Activated CD8-positive, alpha-beta T cell treated with anti-CD3 and anti-CD28 coated beads, Interleukin-2, amount 10 ng/mL, durations not matched to agents 7 days and 5 days (primary cell): ENCODE measurements around the gene VASH1. TPM values are rescaled to one million over a fixed set of nuclear protein-coding genes. Genes with fewer than 3 reads are reported as not detected.

Experiments used
- ATAC-seq: fragments of 150-1000 bp; cut with Tn5 transposase; one replicate; pipeline ENCODE4 v1.10.0; 2021; ENCODE audit warnings: moderate library complexity
- CTCF ChIA-PET: fragments of 350-600 bp; sonication (Branson Sonifier 250); formaldehyde crosslinking; loops from one replicate; lab custom pipeline; 2021; ENCODE audit warnings: antibody characterized with exemption; lab: Charles Lee
- POLR2A ChIA-PET: fragments of 350-600 bp; sonication (Branson Sonifier 250); formaldehyde crosslinking; loops from one replicate; lab custom pipeline; 2021; ENCODE audit warnings: antibody characterized with exemption; lab: Charles Lee
- DNase-seq: peaks from one replicate; pipeline ENCODE4 v3.0.0-alpha.2; 2020
- H3K27ac Mint-ChIP-seq: one replicate; pipeline ENCODE4 v1.8.0; 2021; ENCODE audit warnings: mild to moderate bottlenecking, mixed read lengths
- H3K27me3 Mint-ChIP-seq: one replicate; pipeline ENCODE4 v1.8.0; 2021; ENCODE audit warnings: low read depth, mixed read lengths
- H3K36me3 Mint-ChIP-seq: one replicate; pipeline ENCODE4 v1.8.0; 2021; ENCODE audit warnings: low read depth, mixed read lengths
- H3K4me1 Mint-ChIP-seq: one replicate; pipeline ENCODE4 v1.8.0; 2021; ENCODE audit warnings: low read depth, mixed read lengths
- H3K4me3 Mint-ChIP-seq: one replicate; pipeline ENCODE4 v1.8.0; 2021; ENCODE audit warnings: mild to moderate bottlenecking, mixed read lengths
- H3K9me3 Mint-ChIP-seq: one replicate; pipeline ENCODE4 v1.8.0; 2022; ENCODE audit warnings: mixed read lengths; ENCODE audit not compliant: insufficient read depth
- total RNA-seq, 2 experiments: library from RNA; stranded (reverse); gene quantifications; one replicate each; pipeline ENCODE4 v1.2.3, GENCODE V29; 2021

Gene VASH1
- total RNA-seq, 2 experiments from 2014 or later = 3.1 to 3.4 TPM

DNA sequence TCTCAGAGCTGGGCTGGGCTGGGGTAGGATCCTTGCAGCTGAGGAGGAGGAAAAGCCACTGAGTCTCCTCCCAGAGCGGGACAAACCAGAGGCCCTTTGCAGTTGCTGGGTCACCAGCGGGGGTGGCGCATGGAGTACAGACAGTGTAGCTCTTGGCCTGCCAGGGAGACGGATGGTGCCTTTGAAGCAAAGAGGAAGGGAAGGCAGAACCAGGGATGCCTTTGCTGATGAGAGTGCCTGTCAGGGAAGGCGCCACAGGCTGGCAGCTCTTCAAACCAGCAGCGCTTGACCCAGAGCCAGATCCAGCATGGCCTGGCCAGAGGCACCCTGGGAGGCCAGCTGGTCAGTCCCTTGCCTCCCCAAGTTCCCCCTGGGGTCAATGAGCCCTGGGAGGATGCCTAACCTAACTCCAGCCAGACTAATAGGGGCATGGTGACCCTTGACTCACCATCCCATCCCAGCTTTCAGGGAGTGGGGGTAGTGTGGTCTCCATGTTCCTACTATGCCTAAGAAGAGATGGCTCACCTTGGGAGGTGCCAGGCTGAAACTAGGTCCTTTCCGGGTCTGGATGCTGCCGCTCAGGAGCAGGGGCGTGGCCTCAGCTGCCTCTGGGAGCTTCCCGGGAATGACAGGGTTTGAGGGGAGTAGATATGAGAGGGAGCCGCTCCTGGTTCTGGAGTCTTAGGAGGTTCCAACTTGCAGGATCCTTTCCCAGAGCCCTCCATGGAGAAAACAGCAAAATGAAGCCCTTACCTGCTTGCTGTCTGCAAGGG lies 19.8 kb downstream of the VASH1 start:
- CTCF ChIA-PET = interaction anchor here (0.5 to 8.9 kb wide), 5 partner anchors 8 to 149 kb away, joined by 3 to 104 read pairs (median 4); no protein-coding TSS in a partner anchor
- Mint-ChIP-seq H3K27ac (peak overlapping the region; percentile 65), H3K27me3 (no peaks in the 10 kb centered on the region), H3K4me3 (no peak overlapping the region), H3K36me3 (no peaks in the 10 kb centered on the region), H3K4me1 (peaks cover 62% of the 10 kb centered on the region), H3K9me3 (no peaks in the 10 kb centered on the region)
- DNase-seq (no peak), ATAC-seq (no peak)
- POLR2A ChIA-PET = interaction anchor here (0.9 kb wide), 1 partner anchor 10 kb away, joined by 3 read pairs; no protein-coding TSS in a partner anchor

DNA sequence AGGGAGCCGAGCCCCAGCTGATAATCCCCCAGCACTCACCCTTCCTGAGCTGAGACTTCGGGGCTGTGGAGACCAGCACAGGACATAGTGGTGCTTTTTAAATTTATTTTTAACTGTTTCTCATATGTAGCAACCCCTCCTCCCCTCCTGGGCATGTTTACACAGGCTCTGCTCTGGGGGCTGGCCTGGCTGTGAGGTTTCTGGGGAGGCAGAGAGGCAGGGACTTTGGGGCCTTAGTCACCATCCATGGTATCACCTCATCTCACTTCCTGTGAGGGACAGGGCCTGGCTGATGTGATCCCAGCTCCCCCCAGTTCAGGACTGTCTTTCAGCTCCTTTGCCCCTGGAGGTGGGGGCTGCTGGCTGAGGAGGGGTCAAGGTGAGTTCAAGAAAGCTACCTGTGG lies 20.4 kb downstream of the VASH1 start:
- Mint-ChIP-seq H3K4me3 (no peak overlapping the region), H3K9me3 (no peaks in the 10 kb centered on the region), H3K27ac (peak overlapping the region; percentile 72), H3K36me3 (no peaks in the 10 kb centered on the region), H3K27me3 (no peaks in the 10 kb centered on the region), H3K4me1 (peaks cover 62% of the 10 kb centered on the region)
- ChIA-PET CTCF (interaction anchor here (0.9 to 8.9 kb wide), 4 partner anchors 13 to 73 kb away, joined by 3 to 104 read pairs (median 21); partner anchors contain the start of gene ANGEL1), POLR2A (interaction anchor here (0.8 to 0.9 kb wide), 2 partner anchors 10 to 13 kb away, joined by 3 read pairs; no protein-coding TSS in a partner anchor)
- ATAC-seq (peak; percentile 50), DNase-seq (peak; percentile 45)

GRCh38 chr14:76782115-76782884 lies 21.0 kb downstream of the VASH1 start:
- CTCF ChIA-PET = interaction anchor here (0.9 to 8.9 kb wide), 5 partner anchors 10 to 73 kb away, joined by 3 to 104 read pairs (median 5); partner anchors contain the start of gene ANGEL1
- POLR2A ChIA-PET = interaction anchor here (0.5 to 1.0 kb wide), 3 partner anchors 11 to 233 kb away, joined by 3 to 5 read pairs (median 4); no protein-coding TSS in a partner anchor
- H3K27ac Mint-ChIP-seq = peak overlapping the region; percentile 72
- no peaks in the 10 kb centered on the region for H3K9me3 Mint-ChIP-seq
- no peaks in the 10 kb centered on the region for H3K36me3 Mint-ChIP-seq
- peaks cover 62% of the 10 kb centered on the region for H3K4me1 Mint-ChIP-seq
- H3K27me3 Mint-ChIP-seq = no peaks in the 10 kb centered on the region
- no peak overlapping the region for H3K4me3 Mint-ChIP-seq
- no peak for DNase-seq
- ATAC-seq = no peak

GRCh38 chr14:76782885-76783566 lies 21.8 kb downstream of the VASH1 start:
- no peaks in the 10 kb centered on the region for H3K27me3 Mint-ChIP-seq
- H3K4me1 Mint-ChIP-seq = peaks cover 56% of the 10 kb centered on the region
- ChIA-PET POLR2A (interaction anchor here (0.5 to 1.0 kb wide), 2 partner anchors 12 to 232 kb away, joined by 4 to 5 read pairs; no protein-coding TSS in a partner anchor), CTCF (interaction anchor here (0.7 to 8.9 kb wide), 11 partner anchors 11 to 287 kb away, joined by 3 to 104 read pairs (median 7); partner anchors contain the start of gene ANGEL1)
- no peaks in the 10 kb centered on the region for H3K9me3 Mint-ChIP-seq
- DNase-seq (no peak), ATAC-seq (peak; percentile 38)
- H3K36me3 Mint-ChIP-seq = no peaks in the 10 kb centered on the region
- peak overlapping the region; percentile 72 for H3K27ac Mint-ChIP-seq
- H3K4me3 Mint-ChIP-seq = no peak overlapping the region

DNA sequence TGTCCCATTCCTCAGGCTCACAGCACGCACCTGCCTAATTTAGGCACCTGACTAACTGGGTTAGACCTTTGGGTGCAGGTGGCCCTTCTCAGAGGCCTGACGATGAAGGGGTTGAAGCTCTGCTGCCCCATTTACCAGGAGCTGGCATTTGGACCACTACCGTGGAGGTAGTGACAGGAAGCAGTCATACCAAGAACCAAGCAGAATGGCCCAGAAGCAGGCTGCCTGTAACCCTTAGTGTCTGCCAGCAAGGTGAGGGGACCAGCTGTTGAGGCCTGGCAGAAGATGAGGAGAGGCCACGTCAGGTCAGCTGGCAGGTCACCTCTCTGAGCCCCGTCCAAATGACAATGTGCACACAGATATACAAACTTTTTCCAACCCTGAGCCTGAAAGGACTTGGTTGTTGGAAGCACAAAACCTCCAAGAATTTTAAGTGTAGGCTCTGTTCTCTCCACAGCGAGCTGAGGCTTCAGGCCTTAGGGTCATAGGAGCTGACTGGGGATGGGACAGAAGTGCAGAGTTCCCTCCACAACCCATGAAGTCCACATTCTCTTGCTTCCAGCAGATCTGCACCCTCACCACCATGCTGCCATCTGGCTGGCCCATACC lies 23.1 kb downstream of the VASH1 start:
- CTCF ChIA-PET = interaction anchor here (0.8 to 8.9 kb wide), 20 partner anchors 8 to 540 kb away, joined by 3 to 104 read pairs (median 6); partner anchors contain the start of gene ANGEL1
- no peak for DNase-seq
- H3K4me3 Mint-ChIP-seq = no peak overlapping the region
- H3K27me3 Mint-ChIP-seq = no peaks in the 10 kb centered on the region
- ATAC-seq = no peak
- POLR2A ChIA-PET = no interaction called here
- peaks cover 8% of the 10 kb centered on the region for H3K36me3 Mint-ChIP-seq
- H3K27ac Mint-ChIP-seq = peak overlapping the region; percentile 12
- H3K4me1 Mint-ChIP-seq = peaks cover 50% of the 10 kb centered on the region
- H3K9me3 Mint-ChIP-seq = no peaks in the 10 kb centered on the region

- H3K4me1 Mint-ChIP-seq = peaks cover 50% of the 10 kb centered on the region
- H3K27me3 Mint-ChIP-seq = no peaks in the 10 kb centered on the region
- H3K36me3 Mint-ChIP-seq = peaks cover 8% of the 10 kb centered on the region
- ChIA-PET POLR2A (no interaction called here), CTCF (interaction anchor here (0.8 to 8.9 kb wide), 22 partner anchors 9 to 539 kb away, joined by 3 to 104 read pairs (median 4); partner anchors contain the start of gene ANGEL1)
- DNase-seq (peak; percentile 68), ATAC-seq (peak; percentile 81)
- H3K27ac Mint-ChIP-seq = no peak overlapping the region
- no peak overlapping the region for H3K4me3 Mint-ChIP-seq
- no peaks in the 10 kb centered on the region for H3K9me3 Mint-ChIP-seq
Observed at GRCh38 chr14:76784881-76785280, 23.6 kb downstream of the VASH1 start.

DNA sequence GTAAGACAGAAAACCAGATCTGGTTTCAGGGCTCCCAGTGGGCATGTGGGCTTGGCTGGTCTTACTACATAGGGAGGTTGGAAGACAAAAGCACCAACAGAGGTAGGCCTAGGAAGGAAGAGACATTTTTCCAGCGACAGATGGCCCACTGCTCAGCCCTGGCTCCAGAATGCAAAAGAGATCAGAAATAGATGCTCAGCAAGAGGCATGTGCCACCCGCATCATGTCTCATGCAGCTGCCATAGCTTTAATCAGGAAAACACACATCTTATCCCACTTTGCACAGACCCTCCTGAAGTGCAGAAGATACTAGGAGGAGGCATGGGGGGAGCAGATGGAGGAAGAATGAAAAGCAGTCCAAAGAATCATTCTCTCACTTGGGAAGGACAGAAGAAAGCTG lies 25.3 kb downstream of the VASH1 start:
- no peak overlapping the region for H3K27ac Mint-ChIP-seq

DNA sequence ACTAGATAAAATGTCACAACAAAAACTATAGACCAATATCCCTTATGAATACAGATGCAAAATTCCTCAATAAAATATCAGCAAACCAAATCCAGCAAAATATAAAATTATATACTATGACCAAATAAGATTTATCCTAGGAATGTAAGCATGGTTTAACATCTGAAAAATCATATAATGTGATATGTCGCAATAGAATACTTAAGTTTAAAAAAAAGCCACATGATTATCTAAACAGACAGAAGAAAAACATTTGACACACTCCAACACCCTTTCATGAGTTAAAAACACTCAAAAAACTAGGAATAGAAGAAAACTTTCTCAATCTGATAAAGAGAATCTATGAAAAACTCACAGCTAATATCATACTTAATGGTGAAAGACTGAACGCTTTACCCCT lies 31.2 kb downstream of the VASH1 start:
- ChIA-PET CTCF (no interaction called here), POLR2A (no interaction called here)
- H3K36me3 Mint-ChIP-seq = peaks cover 25% of the 10 kb centered on the region
- DNase-seq (no peak), ATAC-seq (no peak)
- H3K27me3 Mint-ChIP-seq = no peaks in the 10 kb centered on the region
- H3K4me3 Mint-ChIP-seq = no peak overlapping the region
- no peak overlapping the region for H3K27ac Mint-ChIP-seq
- no peaks in the 10 kb centered on the region for H3K9me3 Mint-ChIP-seq
- H3K4me1 Mint-ChIP-seq = no peaks in the 10 kb centered on the region

More for the DNA sequence above, 25.3 kb downstream of the VASH1 start:
- POLR2A ChIA-PET = no interaction called here
- ATAC-seq (no peak), DNase-seq (no peak)
- CTCF ChIA-PET = interaction anchor here (0.9 to 8.9 kb wide), 3 partner anchors 21 to 78 kb away, joined by 4 to 104 read pairs (median 6); no protein-coding TSS in a partner anchor
- Mint-ChIP-seq H3K9me3 (no peaks in the 10 kb centered on the region), H3K4me1 (peaks cover 34% of the 10 kb centered on the region), H3K27me3 (no peaks in the 10 kb centered on the region), H3K36me3 (peaks cover 18% of the 10 kb centered on the region), H3K4me3 (no peak overlapping the region)

DNA sequence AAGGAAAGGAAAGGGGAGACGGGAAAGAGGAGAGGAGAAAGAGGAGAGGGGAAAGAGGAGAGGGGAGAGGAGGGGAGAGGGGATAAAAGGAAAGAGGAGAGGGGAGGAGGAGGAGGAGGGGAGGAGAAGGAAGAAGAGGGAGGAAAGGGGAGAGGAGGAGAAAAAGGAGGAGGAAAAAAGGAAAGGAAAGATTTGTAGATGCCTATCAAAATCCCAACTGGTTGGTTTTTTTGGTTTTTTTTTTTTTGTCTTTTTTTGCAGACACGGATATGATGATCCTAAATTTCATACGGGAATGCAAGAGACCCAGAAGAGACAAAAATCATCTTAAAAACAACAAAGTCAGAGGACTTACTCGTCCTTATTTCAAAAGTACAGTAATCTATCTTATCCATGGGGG lies 32.1 kb downstream of the VASH1 start:
- H3K27ac Mint-ChIP-seq = no peak overlapping the region
- no peaks in the 10 kb centered on the region for H3K27me3 Mint-ChIP-seq
- H3K4me1 Mint-ChIP-seq = no peaks in the 10 kb centered on the region

GRCh38 chr14:76793956-76794355 lies 32.7 kb downstream of the VASH1 start:
- H3K9me3 Mint-ChIP-seq = no peaks in the 10 kb centered on the region
- H3K4me3 Mint-ChIP-seq = no peak overlapping the region
- H3K27ac Mint-ChIP-seq = no peak overlapping the region
- H3K36me3 Mint-ChIP-seq = peaks cover 26% of the 10 kb centered on the region
- ChIA-PET CTCF (no interaction called here), POLR2A (interaction anchor here (1.2 kb wide), 1 partner anchor 12 kb away, joined by 3 read pairs; no protein-coding TSS in a partner anchor)
- DNase-seq (no peak), ATAC-seq (no peak)
- H3K27me3 Mint-ChIP-seq = no peaks in the 10 kb centered on the region
- no peaks in the 10 kb centered on the region for H3K4me1 Mint-ChIP-seq

More for the DNA sequence above, 32.1 kb downstream of the VASH1 start:
- CTCF ChIA-PET = no interaction called here
- no peak for ATAC-seq
- DNase-seq = no peak
- no peak overlapping the region for H3K4me3 Mint-ChIP-seq
- no peaks in the 10 kb centered on the region for H3K9me3 Mint-ChIP-seq
- POLR2A ChIA-PET = no interaction called here
- H3K36me3 Mint-ChIP-seq = peaks cover 29% of the 10 kb centered on the region
